IPS-20b (cell line): ENCODE measurements around the gene EFNA4.

Experiments
- H3K27ac ChIP-seq: one replicate; pipeline ENCODE4 v1.5.1; 2013; ENCODE audit warnings: low read length
- H3K27me3 ChIP-seq: 2 replicates; pipeline ENCODE4 v1.6.1; 2013; ENCODE audit warnings: mild to moderate bottlenecking, low read length, inconsistent platforms; ENCODE audit not compliant: insufficient read depth
- H3K36me3 ChIP-seq: 2 replicates; pipeline ENCODE4 v1.6.1; 2013; ENCODE audit warnings: low read depth, mild to moderate bottlenecking, inconsistent platforms, low read length, moderate library complexity; ENCODE audit not compliant: insufficient read depth
- H3K4me1 ChIP-seq: 2 replicates; pipeline ENCODE4 v1.6.1; 2013; ENCODE audit warnings: mild to moderate bottlenecking, control low read depth, inconsistent platforms, low read length, moderate library complexity; ENCODE audit not compliant: insufficient read depth
- H3K4me3 ChIP-seq: 2 replicates; pipeline ENCODE4 v1.5.1; 2013; ENCODE audit warnings: mild to moderate bottlenecking, low read length, inconsistent platforms
- H3K9ac ChIP-seq: 2 replicates; pipeline ENCODE4 v1.6.1; 2013; ENCODE audit warnings: low read depth, mild to moderate bottlenecking, inconsistent platforms, low read length, moderate library complexity
- H3K9me3 ChIP-seq: 2 replicates; pipeline ENCODE4 v1.6.1; 2013; ENCODE audit warnings: mild to moderate bottlenecking, low read depth, low read length, inconsistent platforms; ENCODE audit not compliant: insufficient read depth

EFNA4 gene

GRCh38 chr1:155048449-155049334, 14.8 kb upstream of the EFNA4 start:
- H3K4me3 ChIP-seq = no peak overlapping the region
- peaks cover 28% of the 10 kb centered on the region for H3K27me3 ChIP-seq
- H3K4me1 ChIP-seq = peaks cover 14% of the 10 kb centered on the region
- no peaks in the 10 kb centered on the region for H3K36me3 ChIP-seq
- no peaks in the 10 kb centered on the region for H3K9me3 ChIP-seq
- no peak overlapping the region for H3K9ac ChIP-seq
- H3K27ac ChIP-seq = no peak overlapping the region

- Histone ChIP-seq H3K4me3 (peak overlapping the region; percentile 86; the same call in 1 of the 2 replicates), H3K27ac (no peak overlapping the region), H3K9ac (peak overlapping the region; percentile 63; the same call in 1 of the 2 replicates)
These were observed 13.6 kb upstream of the EFNA4 start for GRCh38 chr1:155049651-155050559.

GRCh38 chr1:155050560-155051341, 12.8 kb upstream of the EFNA4 start, which contains the start of gene ADAM15:
ADAM15 (plus strand) TSS chr1:155051316; CDS start chr1:155051387, 71 bp downstream.
- H3K4me1 ChIP-seq = peaks cover 7% of the 10 kb centered on the region; the same call in 1 of the 2 replicates
- H3K27me3 ChIP-seq = peaks cover 29% of the 10 kb centered on the region
- H3K9ac ChIP-seq = peak within 1 kb of the TSS; percentile 63; the same call in 1 of the 2 replicates
- H3K27ac ChIP-seq = no peak within 1 kb of the TSS
- peak within 1 kb of the TSS; percentile 86 for H3K4me3 ChIP-seq
- no peaks in the 10 kb centered on the region for H3K9me3 ChIP-seq
- no peaks in the 10 kb centered on the region for H3K36me3 ChIP-seq

More at GRCh38 chr1:155049651-155050559, 13.6 kb upstream of the EFNA4 start:
- peaks cover 29% of the 10 kb centered on the region for H3K27me3 ChIP-seq
- H3K9me3 ChIP-seq = no peaks in the 10 kb centered on the region
- H3K36me3 ChIP-seq = no peaks in the 10 kb centered on the region
- H3K4me1 ChIP-seq = peaks cover 11% of the 10 kb centered on the region

- Histone ChIP-seq H3K9me3 (no peaks in the 10 kb centered on the region), H3K36me3 (0 out of 2 replicates have a peak, but pooled peaks cover 6% of the 10 kb centered on the region), H3K27me3 (peaks cover 29% of the 10 kb centered on the region), H3K27ac (no peak overlapping the region), H3K9ac (peak overlapping the region; percentile 42; the same call in 1 of the 2 replicates), H3K4me3 (peak overlapping the region; percentile 80), H3K4me1 (peaks cover 7% of the 10 kb centered on the region; the same call in 1 of the 2 replicates)
These were observed 12.2 kb upstream of the EFNA4 start for GRCh38 chr1:155051342-155051776.

- H3K9me3 ChIP-seq = no peaks in the 10 kb centered on the region
- H3K27ac ChIP-seq = no peak overlapping the region
- H3K4me1 ChIP-seq = peaks cover 7% of the 10 kb centered on the region; the same call in 1 of the 2 replicates
- peak overlapping the region; percentile 42; the same call in 1 of the 2 replicates for H3K9ac ChIP-seq
- H3K36me3 ChIP-seq = 0 out of 2 replicates have a peak, but pooled peaks cover 10% of the 10 kb centered on the region
- peaks cover 29% of the 10 kb centered on the region for H3K27me3 ChIP-seq
- H3K4me3 ChIP-seq = peak overlapping the region; percentile 80
These were observed 11.7 kb upstream of the EFNA4 start for GRCh38 chr1:155051777-155052398.

GRCh38 chr1:155052439-155053395, 10.8 kb upstream of the EFNA4 start:
- Histone ChIP-seq H3K9me3 (no peaks in the 10 kb centered on the region), H3K27ac (no peak overlapping the region), H3K4me1 (peaks cover 7% of the 10 kb centered on the region; the same call in 1 of the 2 replicates), H3K36me3 (0 out of 2 replicates have a peak, but pooled peaks cover 10% of the 10 kb centered on the region), H3K27me3 (peaks cover 29% of the 10 kb centered on the region), H3K4me3 (peak overlapping the region; percentile 80; the same call in 1 of the 2 replicates), H3K9ac (no peak overlapping the region)

GRCh38 chr1:155053531-155054105, 9.9 kb upstream of the EFNA4 start:
- H3K36me3 ChIP-seq = peaks cover 15% of the 10 kb centered on the region; the same call in 1 of the 2 replicates
- H3K27me3 ChIP-seq = peaks cover 29% of the 10 kb centered on the region
- no peak overlapping the region for H3K27ac ChIP-seq
- H3K9ac ChIP-seq = no peak overlapping the region
- H3K4me1 ChIP-seq = peaks cover 7% of the 10 kb centered on the region; the same call in 1 of the 2 replicates
- H3K9me3 ChIP-seq = no peaks in the 10 kb centered on the region
- H3K4me3 ChIP-seq = no peak overlapping the region

- Histone ChIP-seq H3K9me3 (no peaks in the 10 kb centered on the region), H3K36me3 (peaks cover 15% of the 10 kb centered on the region; the same call in 1 of the 2 replicates), H3K4me1 (peaks cover 4% of the 10 kb centered on the region; the same call in 1 of the 2 replicates), H3K27me3 (peaks cover 17% of the 10 kb centered on the region), H3K9ac (no peak overlapping the region), H3K27ac (no peak overlapping the region), H3K4me3 (no peak overlapping the region)
These were observed 6.4 kb upstream of the EFNA4 start for GRCh38 chr1:155057104-155057503.

- peaks cover 15% of the 10 kb centered on the region for H3K27me3 ChIP-seq
- peaks cover 15% of the 10 kb centered on the region; the same call in 1 of the 2 replicates for H3K36me3 ChIP-seq
- no peak overlapping the region for H3K4me3 ChIP-seq
- no peak overlapping the region for H3K9ac ChIP-seq
- no peak overlapping the region for H3K27ac ChIP-seq
- peaks cover 4% of the 10 kb centered on the region; the same call in 1 of the 2 replicates for H3K4me1 ChIP-seq
- H3K9me3 ChIP-seq = no peaks in the 10 kb centered on the region
These were observed 5.7 kb upstream of the EFNA4 start for GRCh38 chr1:155057788-155058211.
